Nucleus accumbens (tissue), 56 donors: Measurements from ENCODE around the gene CCNL1.
"Not testable (repeated sequence)": the region's sequence is repeated elsewhere in the genome, so short reads cannot be mapped to it uniquely, and the experiment has no call there.

Source experiments
- DNase-seq, 56 donors: peaks; one replicate each; lab custom pipeline; 2025; lab: John Stamatoyannopoulos, UW

The CCNL1 gene

GRCh38 chr3:157159762-157160657, at the start of gene CCNL1:
CCNL1 (minus strand) TSS chr3:157160147; CDS start chr3:157160094, 53 bp downstream.
- peak; percentile 25 to 97 (median 92) for DNase-seq

GRCh38 chr3:157204880-157205279, 44.9 kb upstream of the CCNL1 start:
- no peak for DNase-seq

GRCh38 chr3:157204431-157204830, 44.5 kb upstream of the CCNL1 start:
- DNase-seq, result no peak

GRCh38 chr3:157201648-157202278, 41.8 kb upstream of the CCNL1 start:
- DNase-seq, result no peak

GRCh38 chr3:157199841-157200240, 39.9 kb upstream of the CCNL1 start:
- DNase-seq, result no peak

- no peak for DNase-seq
Measured at GRCh38 chr3:157195965-157196364, 36.0 kb upstream of the CCNL1 start.

GRCh38 chr3:157191149-157191548, 31.2 kb upstream of the CCNL1 start:
- DNase-seq, result not testable (repeated sequence)

- DNase-seq, result no peak
Measured at GRCh38 chr3:157190380-157190872, 30.5 kb upstream of the CCNL1 start.

- DNase-seq, result no peak
Measured at GRCh38 chr3:157188391-157188790, 28.4 kb upstream of the CCNL1 start.

- no peak for DNase-seq
Measured at GRCh38 chr3:157182879-157183278, 22.9 kb upstream of the CCNL1 start.

GRCh38 chr3:157180262-157180661, 20.3 kb upstream of the CCNL1 start:
- DNase-seq, result no peak

- DNase-seq, result no peak
Measured at GRCh38 chr3:157179365-157179803, 19.4 kb upstream of the CCNL1 start.

- DNase-seq, result not testable (repeated sequence)
Measured at GRCh38 chr3:157178503-157179364, 18.8 kb upstream of the CCNL1 start.

GRCh38 chr3:157177801-157178453, 18.0 kb upstream of the CCNL1 start:
- DNase-seq, result not testable (repeated sequence)

GRCh38 chr3:157176934-157177333, 17.0 kb upstream of the CCNL1 start:
- DNase-seq, result no peak

- peak in 5 of 56 donors; percentile 4 to 19 (median 12) for DNase-seq
Measured at GRCh38 chr3:157175691-157176507, 16.0 kb upstream of the CCNL1 start.

GRCh38 chr3:157174649-157175498, 14.9 kb upstream of the CCNL1 start:
- peak; percentile 69 to 100 (median 97) for DNase-seq

GRCh38 chr3:157174290-157174648, 14.3 kb upstream of the CCNL1 start:
- DNase-seq, result peak in 14 of 56 donors; percentile 13 to 72 (median 48)
